GM15510 (cell line): ENCODE measurements around the gene TMEM129.
A peak's percentile ranks its signal among the peaks of the same experiment; 100 is the strongest.

Experiments
- POLR2A ChIP-seq: IDR thresholded peaks from 3 replicates; pipeline ENCODE4 v1.6.1; 2011; ENCODE audit warnings: borderline replicate concordance; ENCODE audit not compliant: insufficient read length; ENCODE audit errors: extremely low read depth

The TMEM129 gene

GRCh38 chr4:1721003-1721665, at the start of gene TMEM129, which contains the start of gene TACC3:
TMEM129 (minus strand) TSS chr4:1721323; CDS start chr4:1720837, 486 bp downstream.
TACC3 (plus strand) TSS chr4:1721521; CDS start chr4:1723422, 1,901 bp downstream.
- peak; percentile 59 for TF ChIP-seq POLR2A

GRCh38 chr4:1770791-1771231, 49.7 kb upstream of the TMEM129 start:
- TF ChIP-seq POLR2A: no peak

- TF ChIP-seq POLR2A: no peak
These were observed 49.1 kb upstream of the TMEM129 start for GRCh38 chr4:1770245-1770644.

GRCh38 chr4:1769692-1770091, 48.6 kb upstream of the TMEM129 start:
- no peak for TF ChIP-seq POLR2A

GRCh38 chr4:1768367-1769034, 47.4 kb upstream of the TMEM129 start:
- no peak for TF ChIP-seq POLR2A

- no peak for TF ChIP-seq POLR2A
These were observed 46.7 kb upstream of the TMEM129 start for GRCh38 chr4:1767770-1768366.

- TF ChIP-seq POLR2A: no peak
These were observed 46.1 kb upstream of the TMEM129 start for GRCh38 chr4:1767061-1767769.

GRCh38 chr4:1766106-1767060, 45.3 kb upstream of the TMEM129 start:
- TF ChIP-seq POLR2A: no peak

GRCh38 chr4:1765409-1766072, 44.4 kb upstream of the TMEM129 start:
- no peak for TF ChIP-seq POLR2A

GRCh38 chr4:1764670-1765069, 43.5 kb upstream of the TMEM129 start:
- no peak for TF ChIP-seq POLR2A

GRCh38 chr4:1763550-1764080, 42.5 kb upstream of the TMEM129 start:
- TF ChIP-seq POLR2A: no peak

- TF ChIP-seq POLR2A: no peak
These were observed 42.0 kb upstream of the TMEM129 start for GRCh38 chr4:1763070-1763549.
